CD4-positive, alpha-beta memory T cell (primary cell): ENCODE results near the gene NTNG1. TPM values are rescaled to one million over a fixed set of nuclear protein-coding genes. Genes with fewer than 3 reads are reported as not detected.
A peak's percentile ranks its signal among the peaks of the same experiment; 100 is the strongest.

ENCODE experiments used
- CTCF ChIA-PET: fragments of 350-600 bp; sonication (Branson Sonifier 250); formaldehyde crosslinking; loops from one replicate; lab custom pipeline; 2021; ENCODE audit warnings: inconsistent platforms; ENCODE audit not compliant: partially characterized antibody; lab: Charles Lee
- POLR2A ChIA-PET: fragments of 350-600 bp; sonication (Branson Sonifier 250); formaldehyde crosslinking; loops from one replicate; lab custom pipeline; 2021; ENCODE audit not compliant: partially characterized antibody; lab: Charles Lee
- DNase-seq, 5 donors: peaks; one replicate each; pipeline versions ENCODE4 v3.0.0 to v3.0.0-alpha.2; 2020 to 2022; ENCODE audit warnings: mixed read lengths in 1 of 5
- H3K27ac ChIP-seq: one replicate; pipeline ENCODE4 v1.7.0; 2013; ENCODE audit warnings: low read depth, low read length
- H3K27me3 ChIP-seq: 2 replicates; pipeline ENCODE4 v1.7.0; 2013; ENCODE audit warnings: mild to moderate bottlenecking, low read length, moderate library complexity; ENCODE audit not compliant: insufficient read depth
- H3K36me3 ChIP-seq: 2 replicates; pipeline ENCODE4 v1.7.0; 2013; ENCODE audit warnings: mild to moderate bottlenecking, low read length, moderate library complexity; ENCODE audit not compliant: insufficient read depth
- H3K4me1 ChIP-seq: 2 replicates; pipeline ENCODE4 v1.7.0; 2013; ENCODE audit warnings: mild to moderate bottlenecking, low read length, moderate library complexity; ENCODE audit not compliant: insufficient read depth
- H3K4me3 ChIP-seq, 2 donors: one replicate each; pipeline ENCODE4 v1.7.0; 2013; ENCODE audit warnings: low read length in 2 of 2, mild to moderate bottlenecking in 1 of 2
- H3K9me3 ChIP-seq, 2 donors: one replicate each; pipeline ENCODE4 v1.7.0; 2013; ENCODE audit warnings: low read length in 2 of 2, control low read depth in 1 of 2; ENCODE audit not compliant: control insufficient read depth in 1 of 2
- H3K27ac Mint-ChIP-seq, 7 donors: one replicate each; pipeline ENCODE4 v1.8.0; 2020 to 2021; ENCODE audit warnings: mixed read lengths in 7 of 7, mild to moderate bottlenecking in 6 of 7, inconsistent platforms in 3 of 7, moderate library complexity in 3 of 7
- H3K27me3 Mint-ChIP-seq, 2 donors: one replicate each; pipeline ENCODE4 v1.8.0; 2020 to 2021; ENCODE audit warnings: mixed read lengths in 2 of 2
- H3K36me3 Mint-ChIP-seq, 2 donors: one replicate each; pipeline ENCODE4 v1.8.0; 2020 to 2021; ENCODE audit warnings: mixed read lengths in 2 of 2, inconsistent platforms in 1 of 2, mild to moderate bottlenecking in 1 of 2
- H3K4me1 Mint-ChIP-seq, 4 donors: one replicate each; pipeline ENCODE4 v1.8.0; 2020 to 2021; ENCODE audit warnings: mixed read lengths in 4 of 4, mild to moderate bottlenecking in 1 of 4
- H3K4me3 Mint-ChIP-seq, 8 donors: one replicate each; pipeline ENCODE4 v1.8.0; 2020 to 2021; ENCODE audit warnings: mixed read lengths in 8 of 8, mild to moderate bottlenecking in 7 of 8, moderate library complexity in 6 of 8, inconsistent platforms in 3 of 8
- H3K9me3 Mint-ChIP-seq, 8 donors: one replicate each; pipeline ENCODE4 v1.8.0; 2020 to 2021; ENCODE audit warnings: mixed read lengths in 8 of 8, mild to moderate bottlenecking in 5 of 8, inconsistent platforms in 3 of 8, moderate library complexity in 1 of 8
- intact Hi-C: fragments of 100-400 bp; cut with micrococcal nuclease; formaldehyde crosslinking; loops from one replicate; pipeline ENCODE4 v1.15.1; 2023
- polyA plus RNA-seq, 2 donors: library from polyadenylated mRNA; unstranded; fragments of 300-500 nt; fragmentation: Illumina TruSeq; gene quantifications; one replicate each; pipeline ENCODE4 v1.2.3, GENCODE V29; 2021
- total RNA-seq, 2 experiments: library from RNA; stranded (reverse); gene quantifications; one replicate each; pipeline ENCODE4 v1.2.3, GENCODE V29; 2021

Gene NTNG1
- total and polyA plus RNA-seq, 4 experiments from 2014 or later: not detected

DNA sequence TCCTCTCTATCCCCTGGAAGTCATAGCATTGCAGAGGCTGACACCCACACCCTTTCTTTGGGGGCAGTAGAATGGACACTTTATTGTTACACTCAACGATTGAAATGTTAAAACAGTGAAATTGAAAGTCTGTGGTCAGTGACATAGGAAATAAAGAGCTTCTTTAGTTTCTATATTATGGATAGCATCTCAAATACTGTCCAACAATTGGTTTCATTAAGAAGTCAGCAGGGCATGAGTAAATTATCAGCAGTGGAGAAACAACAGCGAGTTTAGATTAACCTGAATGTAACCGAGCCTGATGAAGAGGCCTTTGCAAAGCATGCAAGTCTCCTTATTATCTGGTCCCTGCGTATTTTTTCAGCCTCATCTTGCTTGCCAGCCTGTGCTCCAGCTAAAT is 350.7 kb downstream of the NTNG1 start:
- no peak overlapping the region for H3K4me3 Mint-ChIP-seq
- H3K4me1 Mint-ChIP-seq: no peaks in the 10 kb centered on the region
- H3K9me3 Mint-ChIP-seq: no peaks in the 10 kb centered on the region
- Histone ChIP-seq H3K36me3 (no peaks in the 10 kb centered on the region), H3K9me3 (no peaks in the 10 kb centered on the region), H3K4me1 (no peaks in the 10 kb centered on the region), H3K27ac (no peak overlapping the region), H3K27me3 (no peaks in the 10 kb centered on the region), H3K4me3 (no peak overlapping the region)
- peaks cover 3 to 8% of the 10 kb centered on the region in 2 donors for H3K27me3 Mint-ChIP-seq
- no peak overlapping the region for H3K27ac Mint-ChIP-seq
- no peaks in the 10 kb centered on the region for H3K36me3 Mint-ChIP-seq
- ChIA-PET POLR2A (no interaction called here), CTCF (no interaction called here)
- DNase-seq: no peak
- intact Hi-C loops: no loop called here

DNA sequence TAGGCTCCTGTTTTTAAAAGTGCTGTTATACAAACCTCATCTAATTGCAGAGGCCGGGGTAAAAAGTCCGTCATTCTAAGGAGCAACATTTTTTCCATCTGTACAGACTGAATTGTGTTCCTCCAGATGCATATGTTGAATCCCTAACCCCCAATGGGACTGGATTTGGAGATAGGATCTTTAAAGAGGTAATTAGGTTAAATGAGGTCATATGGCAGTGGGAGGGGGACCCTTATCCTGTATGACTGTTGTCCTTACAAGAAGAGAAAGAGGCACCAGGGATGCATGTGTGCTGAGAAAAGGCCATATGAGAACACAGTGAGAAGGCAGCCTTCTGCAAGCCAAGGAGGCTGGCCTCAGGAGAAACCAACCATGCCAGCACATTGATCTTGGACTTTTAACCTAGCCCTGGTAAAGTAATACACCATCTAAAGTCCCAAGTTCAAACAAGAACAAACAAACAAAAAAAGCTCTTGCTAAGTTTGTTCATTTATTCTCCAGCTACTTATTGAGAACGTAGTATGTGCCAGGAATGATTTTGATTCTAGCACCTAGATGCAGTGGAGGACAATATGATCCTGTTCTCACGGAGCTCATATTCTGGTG is 352.4 kb downstream of the NTNG1 start:
- no peaks in the 10 kb centered on the region for H3K27me3 ChIP-seq
- DNase-seq: no peak
- H3K4me3 ChIP-seq: no peak overlapping the region
- Mint-ChIP-seq H3K4me3 (peak overlapping the region in 1 of 8 donors; percentile 2), H3K27me3 (peaks cover 3 to 8% of the 10 kb centered on the region in 2 donors), H3K36me3 (no peaks in the 10 kb centered on the region), H3K9me3 (no peaks in the 10 kb centered on the region), H3K27ac (no peak overlapping the region), H3K4me1 (no peaks in the 10 kb centered on the region)
- ChIA-PET POLR2A (no interaction called here), CTCF (no interaction called here)
- no peaks in the 10 kb centered on the region for H3K9me3 ChIP-seq
- H3K36me3 ChIP-seq: no peaks in the 10 kb centered on the region
- intact Hi-C loops: no loop called here
- H3K4me1 ChIP-seq: no peaks in the 10 kb centered on the region
- H3K27ac ChIP-seq: no peak overlapping the region

DNA sequence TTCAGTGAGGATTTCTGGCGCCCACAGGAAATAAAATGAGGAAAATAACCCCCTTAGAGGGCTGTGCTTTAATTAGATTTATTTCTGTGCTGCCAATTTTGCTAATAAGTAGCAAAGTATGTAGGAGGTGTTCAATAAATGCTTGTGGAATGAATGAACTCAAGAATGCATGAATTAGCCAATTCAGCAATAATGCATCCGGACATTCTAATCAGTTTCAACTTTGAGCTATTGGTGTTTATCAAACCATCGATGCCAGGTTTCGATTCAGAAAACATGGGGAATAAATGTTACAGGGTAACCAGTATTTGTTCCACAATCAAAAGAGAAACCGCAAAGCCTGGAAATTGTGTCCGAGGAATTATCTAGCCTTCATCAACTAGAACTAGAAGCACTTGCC is 353.2 kb downstream of the NTNG1 start:
- ChIA-PET POLR2A (no interaction called here), CTCF (no interaction called here)
- no peak overlapping the region for H3K4me3 ChIP-seq
- Mint-ChIP-seq H3K27ac (no peak overlapping the region), H3K27me3 (peaks cover 3 to 8% of the 10 kb centered on the region in 2 donors), H3K9me3 (no peaks in the 10 kb centered on the region), H3K4me3 (no peak overlapping the region), H3K36me3 (no peaks in the 10 kb centered on the region), H3K4me1 (peaks cover 0 to 1% (median 0%) of the 10 kb centered on the region in 4 donors)
- no peaks in the 10 kb centered on the region for H3K9me3 ChIP-seq
- no peaks in the 10 kb centered on the region for H3K4me1 ChIP-seq
- H3K27ac ChIP-seq: no peak overlapping the region
- intact Hi-C loops: no loop called here
- H3K36me3 ChIP-seq: no peaks in the 10 kb centered on the region
- no peak for DNase-seq
- no peaks in the 10 kb centered on the region for H3K27me3 ChIP-seq

DNA sequence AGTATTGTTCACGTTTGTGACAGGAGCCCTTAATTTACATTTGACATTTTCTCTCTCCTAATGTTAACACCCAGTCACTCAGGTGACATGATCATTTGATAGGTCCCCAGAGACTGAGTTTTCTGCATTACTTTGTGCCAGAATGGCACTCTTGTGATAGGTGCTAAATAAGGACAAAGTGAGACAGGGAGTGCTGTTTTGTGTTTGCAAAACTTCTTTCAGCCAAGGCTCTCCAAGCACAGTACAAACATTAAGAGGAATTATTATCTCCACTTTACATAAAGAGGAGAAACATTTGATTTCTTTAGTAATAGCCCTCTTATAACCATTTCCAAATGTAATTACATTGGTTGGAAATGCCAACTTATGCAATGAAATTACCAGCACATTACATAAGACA is 355.2 kb downstream of the NTNG1 start:
- Histone ChIP-seq H3K27me3 (no peaks in the 10 kb centered on the region), H3K27ac (no peak overlapping the region), H3K36me3 (no peaks in the 10 kb centered on the region), H3K4me1 (no peaks in the 10 kb centered on the region), H3K4me3 (no peak overlapping the region), H3K9me3 (no peaks in the 10 kb centered on the region)
- Mint-ChIP-seq H3K36me3 (no peaks in the 10 kb centered on the region), H3K4me3 (no peak overlapping the region), H3K4me1 (peaks cover 0 to 2% (median 0%) of the 10 kb centered on the region in 4 donors), H3K9me3 (peaks cover 0 to 4% (median 0%) of the 10 kb centered on the region in 8 donors), H3K27me3 (peaks cover 3 to 9% of the 10 kb centered on the region in 2 donors), H3K27ac (no peak overlapping the region)
- CTCF ChIA-PET: no interaction called here
- no peak for DNase-seq
- intact Hi-C loops: no loop called here
- POLR2A ChIA-PET: no interaction called here

DNA sequence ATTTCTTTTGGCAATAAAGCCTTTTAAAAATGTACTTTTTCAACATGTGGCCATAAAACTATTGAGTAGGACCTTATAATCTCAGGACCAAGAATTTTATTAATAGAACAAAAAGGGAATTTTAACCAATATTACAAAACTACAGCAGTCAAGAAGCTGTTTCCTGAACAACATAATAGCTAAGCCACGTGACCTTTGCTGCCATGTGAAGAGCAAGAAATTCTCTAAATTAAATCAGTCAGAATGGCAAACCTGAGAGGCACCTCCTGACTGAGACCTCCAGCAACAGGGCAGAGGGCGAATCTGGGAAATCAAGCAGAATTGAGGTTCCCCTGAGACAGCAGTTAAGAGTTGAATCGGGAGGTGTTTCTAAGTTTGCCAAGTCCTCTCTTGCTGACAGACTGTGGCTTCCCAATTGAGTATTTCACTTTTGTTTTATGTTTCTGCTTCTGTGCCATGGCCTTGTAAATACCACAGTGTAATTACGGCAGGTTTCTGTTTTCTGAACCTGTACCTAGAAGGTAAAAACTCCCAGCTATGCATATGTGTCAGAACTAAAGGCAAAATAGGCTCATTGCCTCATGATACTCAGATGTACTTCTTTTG is 358.4 kb downstream of the NTNG1 start:
- Mint-ChIP-seq H3K4me1 (peaks cover 0 to 2% (median 0%) of the 10 kb centered on the region in 4 donors), H3K9me3 (peaks cover 0 to 4% (median 0%) of the 10 kb centered on the region in 8 donors), H3K27me3 (peaks cover 0 to 8% of the 10 kb centered on the region in 2 donors), H3K36me3 (no peaks in the 10 kb centered on the region), H3K27ac (no peak overlapping the region), H3K4me3 (no peak overlapping the region)
- ChIA-PET POLR2A (no interaction called here), CTCF (no interaction called here)
- no peaks in the 10 kb centered on the region for H3K4me1 ChIP-seq
- intact Hi-C loops: no loop called here
- no peak overlapping the region for H3K27ac ChIP-seq
- H3K4me3 ChIP-seq: no peak overlapping the region
- H3K27me3 ChIP-seq: no peaks in the 10 kb centered on the region
- DNase-seq: no peak
- no peaks in the 10 kb centered on the region for H3K36me3 ChIP-seq
- no peaks in the 10 kb centered on the region for H3K9me3 ChIP-seq

DNA sequence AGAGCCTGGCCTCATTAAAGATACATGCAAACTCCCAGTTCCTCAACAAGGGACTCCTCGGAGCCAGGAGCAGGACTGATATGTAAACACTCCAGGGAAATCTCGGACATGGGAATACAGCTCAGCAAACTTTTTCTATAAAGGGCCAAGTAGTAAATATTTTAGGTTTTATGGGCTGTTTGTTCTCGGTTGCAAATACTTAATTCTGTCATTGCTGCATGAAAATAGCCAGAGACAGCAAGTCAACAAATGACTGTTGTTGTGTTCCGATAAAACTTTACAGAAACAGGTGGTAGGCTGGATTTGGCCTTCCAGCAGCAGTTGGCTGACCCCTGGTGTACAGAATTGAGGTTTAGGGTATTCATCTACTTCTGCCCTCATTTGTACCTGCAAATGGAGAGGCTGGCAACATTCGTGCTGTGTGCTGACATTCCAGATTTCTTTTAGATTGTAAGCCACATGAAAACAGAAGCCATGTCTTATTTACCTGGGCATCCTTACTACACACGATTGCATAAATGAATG is 360.3 kb downstream of the NTNG1 start:
- H3K4me3 ChIP-seq: no peak overlapping the region
- no peaks in the 10 kb centered on the region for H3K4me1 ChIP-seq
- H3K36me3 ChIP-seq: no peaks in the 10 kb centered on the region
- Mint-ChIP-seq H3K27me3 (peaks cover 0 to 4% of the 10 kb centered on the region in 2 donors), H3K9me3 (peaks cover 0 to 4% (median 0%) of the 10 kb centered on the region in 8 donors), H3K36me3 (no peaks in the 10 kb centered on the region), H3K4me3 (no peak overlapping the region), H3K4me1 (peaks cover 0 to 2% (median 0%) of the 10 kb centered on the region in 4 donors), H3K27ac (no peak overlapping the region)
- no peaks in the 10 kb centered on the region for H3K27me3 ChIP-seq
- intact Hi-C loops: no loop called here
- DNase-seq: no peak
- no peak overlapping the region for H3K27ac ChIP-seq
- no peaks in the 10 kb centered on the region for H3K9me3 ChIP-seq
- POLR2A ChIA-PET: no interaction called here
- CTCF ChIA-PET: no interaction called here

DNA sequence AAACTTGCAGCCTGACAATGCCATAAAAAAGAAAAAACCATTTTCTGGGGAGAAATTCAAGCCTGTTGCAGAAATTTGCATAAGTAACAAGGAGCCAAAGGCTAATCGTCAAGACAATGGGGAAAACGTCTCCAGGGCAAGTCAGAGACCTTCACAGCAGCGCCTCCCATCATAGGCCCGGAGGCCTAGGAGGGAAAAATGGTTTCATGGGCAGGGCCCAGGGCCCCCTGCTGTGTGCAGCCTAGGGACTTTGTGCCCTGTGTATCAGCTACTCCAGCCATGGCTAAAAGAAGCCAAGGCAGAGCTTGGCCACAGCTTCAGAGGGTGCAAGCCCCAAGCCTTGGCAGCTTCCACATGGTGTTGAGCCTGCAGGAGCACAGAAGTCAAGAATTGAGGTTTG is 369.5 kb downstream of the NTNG1 start:
- Histone ChIP-seq H3K4me3 (no peak overlapping the region), H3K9me3 (no peaks in the 10 kb centered on the region), H3K27me3 (no peaks in the 10 kb centered on the region), H3K4me1 (no peaks in the 10 kb centered on the region), H3K27ac (no peak overlapping the region), H3K36me3 (no peaks in the 10 kb centered on the region)
- Mint-ChIP-seq H3K4me1 (no peaks in the 10 kb centered on the region), H3K9me3 (peaks cover 0 to 7% (median 0%) of the 10 kb centered on the region in 8 donors), H3K27ac (no peak overlapping the region), H3K4me3 (no peak overlapping the region), H3K36me3 (no peaks in the 10 kb centered on the region), H3K27me3 (no peaks in the 10 kb centered on the region)
- no peak for DNase-seq
- POLR2A ChIA-PET: no interaction called here
- CTCF ChIA-PET: no interaction called here
- intact Hi-C loops: no loop called here
